H9 (cell line): ENCODE data around the gene UPF2. TPM values are rescaled to one million over a fixed set of nuclear protein-coding genes. Genes with fewer than 3 reads are reported as not detected.

ENCODE experiments used
- DNase-seq: peaks from one replicate; pipeline ENCODE4 v3.0.0-alpha.2; 2017
- H2AFZ ChIP-seq: one replicate; pipeline ENCODE4 v1.6.1; 2013; ENCODE audit warnings: mild to moderate bottlenecking, low read length, control low read depth, moderate library complexity
- H2AK5ac ChIP-seq: 2 replicates; pipeline ENCODE4 v1.6.1; 2013; ENCODE audit warnings: low read length, control low read depth, mixed read lengths; ENCODE audit not compliant: insufficient read length
- H2BK120ac ChIP-seq: one replicate; pipeline ENCODE4 v1.6.1; 2013; ENCODE audit warnings: low read depth, mild to moderate bottlenecking, low read length, control low read depth, inconsistent platforms; ENCODE audit not compliant: poor library complexity, severe bottlenecking
- H2BK12ac ChIP-seq: 2 replicates; pipeline ENCODE4 v1.6.1; 2013; ENCODE audit warnings: low read length, control low read depth, mixed read lengths, low read depth; ENCODE audit not compliant: insufficient read length
- H2BK15ac ChIP-seq: 2 replicates; pipeline ENCODE4 v1.6.1; 2013; ENCODE audit warnings: low read depth, low read length, control low read depth
- H2BK20ac ChIP-seq: one replicate; pipeline ENCODE4 v1.6.1; 2013; ENCODE audit warnings: low read depth, mild to moderate bottlenecking, low read length, control low read depth, inconsistent platforms; ENCODE audit not compliant: poor library complexity, severe bottlenecking
- H2BK5ac ChIP-seq: 2 replicates; pipeline ENCODE4 v1.6.1; 2013; ENCODE audit warnings: low read length, control low read depth, mixed read lengths; ENCODE audit not compliant: insufficient read length
- H3K14ac ChIP-seq: 2 replicates; pipeline ENCODE4 v1.6.1; 2013; ENCODE audit warnings: low read length, control low read depth; ENCODE audit not compliant: insufficient read depth
- H3K18ac ChIP-seq: 2 replicates; pipeline ENCODE4 v1.6.1; 2013; ENCODE audit warnings: low read depth, mild to moderate bottlenecking, mixed read lengths, low read length, control low read depth; ENCODE audit not compliant: insufficient read length
- H3K23ac ChIP-seq: 2 replicates; pipeline ENCODE4 v1.6.1; 2013; ENCODE audit warnings: low read length, control low read depth, mixed read lengths, low read depth; ENCODE audit not compliant: insufficient read length
- H3K23me2 ChIP-seq: 2 replicates; pipeline ENCODE4 v1.6.1; 2013; ENCODE audit warnings: low read depth, mild to moderate bottlenecking, mixed read lengths, low read length, control low read depth; ENCODE audit not compliant: insufficient read length, poor library complexity, severe bottlenecking
- H3K27ac ChIP-seq: 2 replicates; pipeline ENCODE4 v1.5.1; 2013; ENCODE audit warnings: low read length, control low read depth, mixed read lengths, low read depth; ENCODE audit not compliant: insufficient read length
- H3K27me3 ChIP-seq: 2 replicates; pipeline ENCODE4 v1.6.1; 2013; ENCODE audit warnings: low read length, control low read depth, inconsistent platforms; ENCODE audit not compliant: insufficient read depth
- H3K4ac ChIP-seq: 2 replicates; pipeline ENCODE4 v1.6.1; 2013; ENCODE audit warnings: low read depth, mild to moderate bottlenecking, control low read depth, inconsistent platforms, low read length, moderate library complexity
- H3K4me1 ChIP-seq: 2 replicates; pipeline ENCODE4 v1.6.1; 2013; ENCODE audit warnings: low read length, control low read depth, inconsistent platforms; ENCODE audit not compliant: insufficient read depth
- H3K4me2 ChIP-seq: 2 replicates; pipeline ENCODE4 v1.6.1; 2013; ENCODE audit warnings: low read length, control low read depth, mixed read lengths; ENCODE audit not compliant: insufficient read length, insufficient read depth
- H3K56ac ChIP-seq: 2 replicates; pipeline ENCODE4 v1.6.1; 2013; ENCODE audit warnings: low read depth, mild to moderate bottlenecking, mixed read lengths, low read length, control low read depth; ENCODE audit not compliant: insufficient read length
- H3K79me1 ChIP-seq: 2 replicates; pipeline ENCODE4 v1.6.1; 2013; ENCODE audit warnings: low read depth, mild to moderate bottlenecking, moderate library complexity, low read length, control low read depth, inconsistent platforms; ENCODE audit not compliant: insufficient read depth, poor library complexity, severe bottlenecking
- H3K79me2 ChIP-seq: 2 replicates; pipeline ENCODE4 v1.6.1; 2013; ENCODE audit warnings: low read length, control low read depth, inconsistent platforms; ENCODE audit not compliant: insufficient read depth
- H3K9ac ChIP-seq: 2 replicates; pipeline ENCODE4 v1.6.1; 2013; ENCODE audit warnings: low read length, control low read depth, mixed read lengths; ENCODE audit not compliant: insufficient read length; ENCODE audit errors: extremely low read depth
- H3K9me3 ChIP-seq: one replicate; pipeline ENCODE4 v1.6.1; 2013; ENCODE audit warnings: low read depth, low read length, inconsistent platforms; ENCODE audit not compliant: control insufficient read depth
- H3T11ph ChIP-seq: one replicate; pipeline ENCODE4 v1.6.1; 2013; ENCODE audit warnings: mild to moderate bottlenecking, low read length, control low read depth, inconsistent platforms
- H4K20me1 ChIP-seq: one replicate; pipeline ENCODE4 v1.6.1; 2013; ENCODE audit not compliant: control insufficient read depth, insufficient read length, insufficient read depth
- H4K5ac ChIP-seq: 2 replicates; pipeline ENCODE4 v1.6.1; 2013; ENCODE audit warnings: low read depth, mild to moderate bottlenecking, mixed read lengths, low read length, control low read depth; ENCODE audit not compliant: insufficient read length
- H4K8ac ChIP-seq: replicated peaks from 2 replicates; pipeline ENCODE4 v1.6.1; 2013; ENCODE audit warnings: low read length, control low read depth, mixed read lengths, low read depth; ENCODE audit not compliant: insufficient read length
- H4K91ac ChIP-seq: 2 replicates; pipeline ENCODE4 v1.6.1; 2013; ENCODE audit warnings: low read depth, mild to moderate bottlenecking, moderate library complexity, mixed read lengths, low read length, control low read depth; ENCODE audit not compliant: insufficient read length
- H3K27ac Mint-ChIP-seq, 3 experiments: 2 replicates in 2 of 3; 3 replicates in 1 of 3; pipeline ENCODE4 v1.8.0; 2020 to 2021; ENCODE audit warnings: mixed read lengths in 3 of 3, mild to moderate bottlenecking in 1 of 3, moderate library complexity in 1 of 3
- H3K27me3 Mint-ChIP-seq: 2 replicates; pipeline ENCODE4 v1.8.0; 2021; ENCODE audit warnings: low read depth, mild to moderate bottlenecking, moderate library complexity, mixed read lengths
- H3K36me3 Mint-ChIP-seq, 3 experiments: 2 replicates in 2 of 3; 3 replicates in 1 of 3; pipeline ENCODE4 v1.8.0; 2020 to 2021; ENCODE audit warnings: low read depth in 3 of 3, mixed read lengths in 3 of 3; ENCODE audit not compliant: insufficient read depth in 1 of 3
- H3K4me1 Mint-ChIP-seq, 2 experiments: 2 replicates each; pipeline ENCODE4 v1.8.0; 2020; ENCODE audit warnings: mixed read lengths in 2 of 2
- H3K4me3 Mint-ChIP-seq, 2 experiments: 2 replicates in 1 of 2; 3 replicates in 1 of 2; pipeline ENCODE4 v1.8.0; 2020 to 2021; ENCODE audit warnings: mild to moderate bottlenecking in 2 of 2, mixed read lengths in 2 of 2, moderate library complexity in 1 of 2
- H3K9me3 Mint-ChIP-seq, 2 experiments: 2 replicates in 1 of 2; 3 replicates in 1 of 2; pipeline ENCODE4 v1.8.0; 2020; ENCODE audit warnings: mild to moderate bottlenecking in 2 of 2, mixed read lengths in 2 of 2, moderate library complexity in 1 of 2
- WGBS: extraction: QIAGEN DNeasy Blood & Tissue Kit; methylation state at CpG from one replicate; pipeline ENCODE4 v1.1.7; 2013; ENCODE audit warnings: missing lambda C conversion rate, low lambda C conversion rate, mixed read lengths; ENCODE audit not compliant: insufficient read length; ENCODE audit errors: extremely low coverage; 5-methylcytosine and 5-hydroxymethylcytosine counted together
- total RNA-seq: library from RNA; stranded (reverse); gene quantifications from 2 replicates; pipeline ENCODE4 v1.2.1, GENCODE V29; 2021
- TF ChIP-seq, protein P1 (sequence below): fragments of 200-600 bp; sonication (generic); conservative IDR thresholded peaks from 3 replicates; pipeline ENCODE4 v1.8.0; 2021; ENCODE audit warnings: antibody characterized with exemption, mild to moderate bottlenecking

The UPF2 gene
- total RNA-seq, 1 experiment from 2014 or later, result 34.1 TPM

DNA sequence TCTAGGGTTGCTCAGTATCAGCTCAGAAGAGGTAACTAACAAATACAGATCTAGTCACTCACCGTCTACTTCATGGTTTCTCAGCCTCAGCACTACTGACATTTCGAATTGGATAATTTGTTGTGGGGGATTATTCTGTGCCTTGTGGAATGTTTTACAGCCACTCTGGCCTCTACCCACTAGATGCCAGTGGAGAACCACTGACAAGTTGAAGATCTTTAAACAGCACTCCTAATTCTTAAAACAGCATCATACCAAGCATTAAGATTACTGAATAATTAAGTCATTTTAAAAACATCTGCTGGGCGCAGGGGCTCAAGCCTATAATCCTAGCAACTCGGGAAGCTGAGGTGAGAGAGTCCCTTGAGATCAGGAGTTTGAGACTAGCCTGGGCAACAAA is 82.6 kb downstream of the UPF2 start:
- H3K4me1 ChIP-seq, result no peaks in the 10 kb centered on the region
- no peak overlapping the region for H2BK5ac ChIP-seq
- H3K56ac ChIP-seq, result no peak overlapping the region
- no peak overlapping the region for H2BK12ac ChIP-seq
- no peak overlapping the region for H4K91ac ChIP-seq
- H3T11ph ChIP-seq, result no peak overlapping the region
- H3K27me3 ChIP-seq, result no peaks in the 10 kb centered on the region
- no peak overlapping the region for H3K9ac ChIP-seq
- no peaks in the 10 kb centered on the region for H3K23me2 ChIP-seq
- Mint-ChIP-seq H3K4me3 (no peak overlapping the region), H3K27me3 (no peaks in the 10 kb centered on the region), H3K27ac (no peak overlapping the region), H3K4me1 (no peaks in the 10 kb centered on the region), H3K36me3 (peaks cover 32 to 68% (median 60%) of the 10 kb centered on the region in 3 experiments; a peak in 6 of 7 replicates), H3K9me3 (no peaks in the 10 kb centered on the region)
- no peak overlapping the region for H2BK15ac ChIP-seq
- no peak overlapping the region for H2AK5ac ChIP-seq
- WGBS, result no CpG with 5 or more reads among the region's 4 CpGs
- H3K18ac ChIP-seq, result no peak overlapping the region
- no peaks in the 10 kb centered on the region for H4K20me1 ChIP-seq
- no peaks in the 10 kb centered on the region for H3K79me2 ChIP-seq
- H4K8ac ChIP-seq, result no peak overlapping the region
- H3K14ac ChIP-seq, result no peak overlapping the region
- H2BK20ac ChIP-seq, result no peak overlapping the region
- H3K79me1 ChIP-seq, result no peaks in the 10 kb centered on the region
- no peaks in the 10 kb centered on the region for H3K9me3 ChIP-seq
- no peak for DNase-seq
- no peak overlapping the region for H3K4ac ChIP-seq
- H3K27ac ChIP-seq, result no peak overlapping the region
- H3K4me2 ChIP-seq, result no peak overlapping the region
- no peak overlapping the region for H2AFZ ChIP-seq
- TF ChIP-seq, protein P1, sequence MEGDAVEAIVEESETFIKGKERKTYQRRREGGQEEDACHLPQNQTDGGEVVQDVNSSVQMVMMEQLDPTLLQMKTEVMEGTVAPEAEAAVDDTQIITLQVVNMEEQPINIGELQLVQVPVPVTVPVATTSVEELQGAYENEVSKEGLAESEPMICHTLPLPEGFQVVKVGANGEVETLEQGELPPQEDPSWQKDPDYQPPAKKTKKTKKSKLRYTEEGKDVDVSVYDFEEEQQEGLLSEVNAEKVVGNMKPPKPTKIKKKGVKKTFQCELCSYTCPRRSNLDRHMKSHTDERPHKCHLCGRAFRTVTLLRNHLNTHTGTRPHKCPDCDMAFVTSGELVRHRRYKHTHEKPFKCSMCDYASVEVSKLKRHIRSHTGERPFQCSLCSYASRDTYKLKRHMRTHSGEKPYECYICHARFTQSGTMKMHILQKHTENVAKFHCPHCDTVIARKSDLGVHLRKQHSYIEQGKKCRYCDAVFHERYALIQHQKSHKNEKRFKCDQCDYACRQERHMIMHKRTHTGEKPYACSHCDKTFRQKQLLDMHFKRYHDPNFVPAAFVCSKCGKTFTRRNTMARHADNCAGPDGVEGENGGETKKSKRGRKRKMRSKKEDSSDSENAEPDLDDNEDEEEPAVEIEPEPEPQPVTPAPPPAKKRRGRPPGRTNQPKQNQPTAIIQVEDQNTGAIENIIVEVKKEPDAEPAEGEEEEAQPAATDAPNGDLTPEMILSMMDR, result no peak
- no peak overlapping the region for H4K5ac ChIP-seq
- H3K23ac ChIP-seq, result no peak overlapping the region
- H2BK120ac ChIP-seq, result no peak overlapping the region
